GM13976 (cell line): Measurements from ENCODE around the gene HP.
"Not testable (repeated sequence)": the region's sequence is repeated elsewhere in the genome, so short reads cannot be mapped to it uniquely, and the experiment has no call there.

Experiments
- DNase-seq: peaks from one replicate; pipeline ENCODE4 v3.0.0; 2012; ENCODE audit warnings: low spot score
- CTCF ChIP-seq: IDR thresholded peaks from 2 replicates; pipeline ENCODE4 v1.5.1; 2012; ENCODE audit warnings: borderline replicate concordance, mild to moderate bottlenecking; ENCODE audit not compliant: insufficient read depth; ENCODE audit errors: extremely low read depth, missing control alignments, control extremely low read depth
- in situ Hi-C: fragments of 300-500 bp; cut with MboI; formaldehyde crosslinking; loops from one replicate; pipeline ENCODE4 v1.12.0; 2022; ENCODE audit warnings: low sequenced_read_pairs, mixed read lengths, inconsistent platforms; ENCODE audit not compliant: unreplicated experiment

Gene HP

GRCh38 chr16:72068930-72069329 is 14.6 kb downstream of the HP start:
- TF ChIP-seq CTCF = no peak
- in situ Hi-C loops = no loop called here
- DNase-seq = no peak

GRCh38 chr16:72072514-72073342 is 18.4 kb downstream of the HP start:
- in situ Hi-C loops = no loop called here
- no peak for DNase-seq
- no peak for TF ChIP-seq CTCF

GRCh38 chr16:72073560-72074230 is 19.4 kb downstream of the HP start:
- in situ Hi-C loops = no loop called here
- DNase-seq = no peak
- no peak for TF ChIP-seq CTCF

GRCh38 chr16:72075067-72075466 is 20.8 kb downstream of the HP start:
- in situ Hi-C loops, DNase-seq: not testable (repeated sequence)

GRCh38 chr16:72076991-72077706 is 22.8 kb downstream of the HP start:
- DNase-seq, in situ Hi-C loops: not testable (repeated sequence)

GRCh38 chr16:72083778-72084404 is 29.6 kb downstream of the HP start:
- TF ChIP-seq CTCF = no peak
- no peak for DNase-seq
- in situ Hi-C loops = no loop called here

GRCh38 chr16:72084445-72084844 is 30.1 kb downstream of the HP start:
- TF ChIP-seq CTCF = no peak
- in situ Hi-C loops = no loop called here

More at GRCh38 chr16:72084445-72084844, 30.1 kb downstream of the HP start:
- DNase-seq = no peak
